Suprapubic skin (tissue), 4 donors: Measurements from ENCODE around the gene SOWAHB. TPM values are rescaled to one million over a fixed set of nuclear protein-coding genes. Genes with fewer than 3 reads are reported as not detected.

Source experiments
- DNase-seq, 2 donors: peaks; one replicate each; pipeline ENCODE4 v3.0.0-alpha.2; 2019; ENCODE audit warnings: low spot score in 2 of 2
- H3K27ac ChIP-seq: fragments of 200-600 bp; sonication (generic); one replicate; pipeline ENCODE4 v1.5.1; 2019
- H3K27me3 ChIP-seq: fragments of 200-600 bp; sonication (generic); one replicate; pipeline ENCODE4 v1.5.1; 2019
- H3K36me3 ChIP-seq: fragments of 200-600 bp; sonication (generic); one replicate; pipeline ENCODE4 v1.5.1; 2019
- H3K4me1 ChIP-seq: fragments of 200-600 bp; sonication (generic); one replicate; pipeline ENCODE4 v1.5.1; 2019
- H3K4me3 ChIP-seq: fragments of 200-600 bp; sonication (generic); one replicate; pipeline ENCODE4 v1.5.1; 2019; ENCODE audit warnings: mild to moderate bottlenecking
- H3K9me3 ChIP-seq: fragments of 200-600 bp; sonication (generic); one replicate; pipeline ENCODE4 v1.5.1; 2019
- CTCF ChIP-seq, 2 donors: fragments of 200-600 bp in 1 of 2; fragments of 450-650 bp in 1 of 2; sonication (generic) in 1 of 2; IDR thresholded peaks; one replicate each; pipeline ENCODE4 v1.5.1; 2016 to 2019; ENCODE audit warnings: antibody characterized with exemption in 2 of 2, mild to moderate bottlenecking in 1 of 2, moderate library complexity in 1 of 2
- EP300 ChIP-seq: sonication (generic); formaldehyde crosslinking; IDR thresholded peaks from one replicate; pipeline ENCODE4 v1.6.1; 2017; ENCODE audit warnings: antibody characterized with exemption
- POLR2A ChIP-seq, 2 donors: fragments of 450-650 bp; IDR thresholded peaks; one replicate each; pipeline ENCODE4 v1.6.1; 2017; ENCODE audit warnings: antibody characterized with exemption in 2 of 2, mild to moderate bottlenecking in 2 of 2, moderate library complexity in 2 of 2
- POLR2AphosphoS5 ChIP-seq, 3 donors: sonication (generic); formaldehyde crosslinking; IDR thresholded peaks; one replicate each; pipeline ENCODE4 v1.6.1; 2017; ENCODE audit warnings: antibody characterized with exemption in 3 of 3
- WGBS: methylation state at CpG from one replicate; pipeline ENCODE4 v1.1.5; 2018; 5-methylcytosine and 5-hydroxymethylcytosine counted together
- total RNA-seq, 4 donors: library from RNA; depleted of rRNA; stranded (reverse); fragments of >200 nt; gene quantifications; one replicate each; pipeline ENCODE4 v1.1.0, GENCODE V29; 2016

Gene SOWAHB
- total RNA-seq, 4 donors from 2014 or later: 1.9 to 3.6 (median 3.3) TPM

GRCh38 chr4:76894537-76895255 lies 3.2 kb downstream of the SOWAHB start:
- DNase-seq: no peak
- Histone ChIP-seq H3K4me3 (no peak overlapping the region), H3K27ac (no peak overlapping the region), H3K4me1 (peaks cover 21% of the 10 kb centered on the region), H3K9me3 (no peaks in the 10 kb centered on the region), H3K27me3 (peaks cover 42% of the 10 kb centered on the region), H3K36me3 (no peaks in the 10 kb centered on the region)
- WGBS: 62% methylated on average over 6 of the region's 6 CpGs
- TF ChIP-seq EP300 (no peak), CTCF (IDR thresholded peaks at IDR 0.05) (no peak), POLR2AphosphoS5 (IDR thresholded peaks at IDR 0.05) (no peak), POLR2A (IDR thresholded peaks at IDR 0.05) (no peak)

- H3K27ac ChIP-seq: no peak overlapping the region
- TF ChIP-seq EP300: no peak
- TF ChIP-seq POLR2A (IDR thresholded peaks at IDR 0.05): no peak
- no peak for TF ChIP-seq CTCF (IDR thresholded peaks at IDR 0.05)
- TF ChIP-seq POLR2AphosphoS5 (IDR thresholded peaks at IDR 0.05): no peak
- DNase-seq: no peak
- WGBS: 41% methylated on average over 3 of the region's 3 CpGs
- H3K9me3 ChIP-seq: no peaks in the 10 kb centered on the region
- no peak overlapping the region for H3K4me3 ChIP-seq
- H3K27me3 ChIP-seq: peaks cover 23% of the 10 kb centered on the region
- peaks cover 11% of the 10 kb centered on the region for H3K4me1 ChIP-seq
- H3K36me3 ChIP-seq: no peaks in the 10 kb centered on the region
These were observed 5.3 kb downstream of the SOWAHB start for GRCh38 chr4:76892601-76893000.

DNA sequence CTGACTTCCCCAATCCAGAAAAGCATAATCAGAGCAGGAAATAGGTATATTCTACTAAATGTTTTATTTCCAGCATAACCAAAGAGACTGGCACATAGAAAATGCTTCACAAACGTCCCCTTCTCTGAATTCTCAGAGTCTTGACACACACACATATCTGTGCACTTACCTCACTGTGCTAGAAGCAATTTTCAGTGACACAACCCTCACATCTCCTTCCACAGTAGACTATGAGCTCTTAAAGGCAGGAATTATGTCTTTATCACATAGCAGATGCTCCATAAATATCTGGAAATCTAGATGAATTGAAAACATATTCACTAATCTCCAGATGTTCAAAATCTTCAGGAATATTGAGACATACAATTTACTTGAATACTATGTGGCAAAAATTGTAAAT lies 5.9 kb downstream of the SOWAHB start:
- no peaks in the 10 kb centered on the region for H3K36me3 ChIP-seq
- no peak for TF ChIP-seq CTCF (IDR thresholded peaks at IDR 0.05)
- no peak for TF ChIP-seq EP300
- no peak for TF ChIP-seq POLR2AphosphoS5 (IDR thresholded peaks at IDR 0.05)
- TF ChIP-seq POLR2A (IDR thresholded peaks at IDR 0.05): no peak
- H3K4me3 ChIP-seq: no peak overlapping the region
- peaks cover 5% of the 10 kb centered on the region for H3K4me1 ChIP-seq
- H3K27me3 ChIP-seq: peaks cover 17% of the 10 kb centered on the region
- no peak for DNase-seq
- H3K9me3 ChIP-seq: no peaks in the 10 kb centered on the region
- WGBS: 48% methylated on average over 1 of the region's 1 CpG
- H3K27ac ChIP-seq: no peak overlapping the region

DNA sequence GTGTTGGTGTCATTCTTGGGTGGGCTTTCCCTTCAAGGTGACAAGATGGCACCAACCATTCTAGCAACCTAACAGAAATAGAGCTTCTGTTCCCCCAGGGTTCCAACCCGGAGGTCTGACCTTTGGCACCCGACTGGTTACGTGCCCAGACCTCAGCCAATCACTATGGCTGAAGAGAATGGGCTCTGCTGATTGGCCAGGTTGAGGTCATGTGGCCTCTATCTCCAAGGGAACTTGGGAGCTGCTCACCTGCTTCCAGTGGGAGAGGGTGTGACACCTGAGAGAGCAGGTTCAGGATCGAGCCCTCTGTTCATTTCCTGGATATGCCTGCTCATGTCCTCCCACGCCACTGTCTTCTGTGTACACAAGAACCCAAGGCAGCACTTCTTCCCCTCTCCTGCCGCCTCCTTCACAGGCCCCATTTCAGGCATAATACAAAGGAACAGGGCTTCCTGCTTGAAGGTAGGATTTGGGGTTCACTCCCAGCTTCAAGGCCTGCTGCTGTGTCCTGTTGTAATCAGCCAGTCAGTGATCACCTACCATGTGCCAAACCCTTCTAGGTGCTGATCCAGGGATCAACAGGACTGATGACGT lies 11.0 kb downstream of the SOWAHB start:
- Histone ChIP-seq H3K9me3 (no peaks in the 10 kb centered on the region), H3K27ac (no peak overlapping the region), H3K4me3 (no peak overlapping the region), H3K36me3 (no peaks in the 10 kb centered on the region), H3K27me3 (no peaks in the 10 kb centered on the region), H3K4me1 (no peaks in the 10 kb centered on the region)
- no peak for TF ChIP-seq CTCF (IDR thresholded peaks at IDR 0.05)
- TF ChIP-seq EP300: no peak
- no peak for TF ChIP-seq POLR2A (IDR thresholded peaks at IDR 0.05)
- no peak for TF ChIP-seq POLR2AphosphoS5 (IDR thresholded peaks at IDR 0.05)
- 90% methylated on average over 5 of the region's 7 CpGs for WGBS
- DNase-seq: no peak

DNA sequence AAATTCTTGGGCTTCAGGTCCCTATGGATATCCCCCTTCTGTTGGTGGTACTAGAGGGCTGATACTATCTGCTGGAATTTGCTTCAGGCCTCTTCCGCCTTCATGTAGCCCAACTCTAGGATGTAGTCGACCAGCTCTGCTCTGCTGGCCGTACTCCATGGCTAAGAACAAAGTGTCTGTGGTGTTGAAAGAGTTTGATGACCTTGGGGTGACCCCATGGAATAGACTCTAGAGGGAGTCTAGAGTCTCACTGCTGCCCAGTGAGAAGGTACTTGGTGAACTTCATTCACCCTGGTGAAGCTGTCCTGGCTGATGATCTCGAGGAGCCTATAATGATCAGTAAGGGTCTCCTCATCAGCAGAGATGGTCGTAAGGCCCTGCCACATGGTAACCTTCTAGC lies 11.7 kb downstream of the SOWAHB start:
- TF ChIP-seq POLR2AphosphoS5 (IDR thresholded peaks at IDR 0.05) (no peak), CTCF (IDR thresholded peaks at IDR 0.05) (no peak), EP300 (no peak), POLR2A (IDR thresholded peaks at IDR 0.05) (no peak)
- Histone ChIP-seq H3K4me3 (no peak overlapping the region), H3K27me3 (no peaks in the 10 kb centered on the region), H3K36me3 (no peaks in the 10 kb centered on the region), H3K9me3 (no peaks in the 10 kb centered on the region), H3K4me1 (no peaks in the 10 kb centered on the region), H3K27ac (no peak overlapping the region)
- no peak for DNase-seq
- 93% methylated on average over 5 of the region's 5 CpGs for WGBS
